HEK293T (cell line): ENCODE results near the gene MAD2L2.

Source experiments
- CTCF ChIA-PET: fragments of 350-600 bp; formaldehyde crosslinking; extraction: SDS; loops from one replicate; lab custom pipeline; 2021; ENCODE audit warnings: antibody characterized with exemption, inconsistent platforms; lab: Yijun Ruan, JAX
- POLR2A ChIA-PET: fragments of 350-600 bp; formaldehyde crosslinking; extraction: SDS; loops from one replicate; lab custom pipeline; 2020; ENCODE audit warnings: antibody characterized with exemption, inconsistent platforms; lab: Yijun Ruan, JAX
- DNase-seq: peaks from one replicate; pipeline ENCODE4 v3.0.0; 2012; ENCODE audit warnings: mixed read lengths; ENCODE audit errors: extremely low spot score
- ARNT ChIP-seq: fragments of 450-650 bp; IDR thresholded peaks from 2 replicates; pipeline ENCODE4 v1.6.1; 2017; ENCODE audit warnings: mild to moderate bottlenecking
- BHLHE40 ChIP-seq: fragments of 450-650 bp; IDR thresholded peaks from 2 replicates; pipeline ENCODE4 v1.6.1; 2016; ENCODE audit warnings: mild to moderate bottlenecking, moderate library complexity, borderline replicate concordance
- CTBP1 ChIP-seq: fragments of 450-650 bp; IDR thresholded peaks from 2 replicates; pipeline ENCODE4 v1.6.1; 2016; ENCODE audit warnings: borderline replicate concordance
- ELF4 ChIP-seq: fragments of 450-650 bp; IDR thresholded peaks from 2 replicates; pipeline ENCODE4 v1.6.1; 2017; ENCODE audit warnings: antibody characterized with exemption
- FOXA1 ChIP-seq: fragments of 450-650 bp; IDR thresholded peaks from 2 replicates; pipeline ENCODE4 v1.6.1; 2016; ENCODE audit warnings: mild to moderate bottlenecking
- FOXK2 ChIP-seq: fragments of 450-650 bp; IDR thresholded peaks from 2 replicates; pipeline ENCODE4 v1.6.1; 2016; ENCODE audit warnings: mild to moderate bottlenecking
- FOXM1 ChIP-seq: fragments of 450-650 bp; IDR thresholded peaks from 2 replicates; pipeline ENCODE4 v1.6.1; 2017; ENCODE audit warnings: mild to moderate bottlenecking, borderline replicate concordance
- HDGF ChIP-seq: fragments of 450-650 bp; IDR thresholded peaks from 2 replicates; pipeline ENCODE4 v1.6.1; 2017; ENCODE audit warnings: antibody characterized with exemption, borderline replicate concordance
- L3MBTL2 ChIP-seq: fragments of 450-650 bp; conservative IDR thresholded peaks from 2 replicates; pipeline ENCODE4 v1.6.1; 2016; ENCODE audit warnings: mild to moderate bottlenecking
- LEF1 ChIP-seq: fragments of 450-650 bp; IDR thresholded peaks from 2 replicates; pipeline ENCODE4 v1.6.1; 2017; ENCODE audit warnings: mild to moderate bottlenecking, borderline replicate concordance
- NFRKB ChIP-seq: fragments of 450-650 bp; IDR thresholded peaks from 2 replicates; pipeline ENCODE4 v1.6.1; 2016; ENCODE audit warnings: mild to moderate bottlenecking, moderate library complexity
- SP1 ChIP-seq: fragments of 450-650 bp; IDR thresholded peaks from 2 replicates; pipeline ENCODE4 v1.6.1; 2017
- SUZ12 ChIP-seq: fragments of 450-650 bp; IDR thresholded peaks from 2 replicates; pipeline ENCODE4 v1.6.1; 2016; ENCODE audit warnings: mild to moderate bottlenecking
- TARDBP ChIP-seq: fragments of 450-650 bp; IDR thresholded peaks from 2 replicates; pipeline ENCODE4 v1.6.1; 2016
- ZNF384 ChIP-seq: fragments of 450-650 bp; IDR thresholded peaks from 2 replicates; pipeline ENCODE4 v1.6.1; 2016
- TF ChIP-seq, protein P1 (sequence below): fragments of 450-650 bp; IDR thresholded peaks from 2 replicates; pipeline ENCODE4 v1.6.1; 2016

The MAD2L2 gene

GRCh38 chr1:11725616-11726015 lies 44.7 kb upstream of the MAD2L2 start:
- no peak for DNase-seq
- TF ChIP-seq, protein P1, sequence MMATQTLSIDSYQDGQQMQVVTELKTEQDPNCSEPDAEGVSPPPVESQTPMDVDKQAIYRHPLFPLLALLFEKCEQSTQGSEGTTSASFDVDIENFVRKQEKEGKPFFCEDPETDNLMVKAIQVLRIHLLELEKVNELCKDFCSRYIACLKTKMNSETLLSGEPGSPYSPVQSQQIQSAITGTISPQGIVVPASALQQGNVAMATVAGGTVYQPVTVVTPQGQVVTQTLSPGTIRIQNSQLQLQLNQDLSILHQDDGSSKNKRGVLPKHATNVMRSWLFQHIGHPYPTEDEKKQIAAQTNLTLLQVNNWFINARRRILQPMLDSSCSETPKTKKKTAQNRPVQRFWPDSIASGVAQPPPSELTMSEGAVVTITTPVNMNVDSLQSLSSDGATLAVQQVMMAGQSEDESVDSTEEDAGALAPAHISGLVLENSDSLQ = no peak
- no peak for TF ChIP-seq ARNT
- TF ChIP-seq FOXA1 = no peak
- no peak for TF ChIP-seq CTBP1
- no peak for TF ChIP-seq FOXM1
- ChIA-PET POLR2A (interaction anchor here (1.1 kb wide), 1 partner anchor 10 kb away, joined by 3 read pairs; the partner anchor contains the start of gene AGTRAP), CTCF (no interaction called here)

- ChIA-PET POLR2A (interaction anchor here (1.6 kb wide), 1 partner anchor 14 kb away, joined by 3 read pairs; the partner anchor contains the start of gene AGTRAP), CTCF (interaction anchor here (0.7 to 1.5 kb wide), 2 partner anchors 11 to 72 kb away, joined by 4 to 5 read pairs; no protein-coding TSS in a partner anchor)
- no peak for DNase-seq
- no peak for TF ChIP-seq BHLHE40
- TF ChIP-seq SUZ12 = no peak
- TF ChIP-seq LEF1 = no peak
- TF ChIP-seq L3MBTL2 = no peak
- no peak for TF ChIP-seq ARNT
- TF ChIP-seq FOXK2 = no peak
- TF ChIP-seq FOXM1 = no peak
- TF ChIP-seq HDGF = no peak
- TF ChIP-seq FOXA1 = no peak
- TF ChIP-seq, protein P1 = no peak
- TF ChIP-seq ELF4 = no peak
- no peak for TF ChIP-seq SP1
- no peak for TF ChIP-seq ZNF384
- no peak for TF ChIP-seq TARDBP
- TF ChIP-seq NFRKB = no peak
Measured at GRCh38 chr1:11722538-11722937, 41.6 kb upstream of the MAD2L2 start.

DNA sequence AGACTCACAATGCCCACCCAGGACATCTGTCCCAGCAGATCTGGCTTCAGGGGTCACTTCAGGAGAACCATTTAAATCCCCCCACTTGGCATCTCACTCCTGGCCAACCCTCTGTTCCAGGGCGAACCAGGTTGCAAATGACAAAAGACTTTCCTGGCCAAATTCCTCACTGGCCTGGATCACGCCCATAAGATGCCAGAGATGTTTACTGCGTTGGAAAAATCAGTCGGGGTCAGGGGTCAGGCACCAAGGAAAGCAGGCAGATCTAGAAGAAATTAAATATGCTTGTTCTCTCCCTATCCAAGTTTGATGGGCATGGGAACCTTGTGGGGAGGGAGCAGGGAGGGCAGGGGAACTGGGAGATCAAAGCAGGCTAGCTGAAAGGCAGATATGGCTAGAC lies 40.4 kb upstream of the MAD2L2 start:
- no peak for DNase-seq
- no peak for TF ChIP-seq CTBP1
- no peak for TF ChIP-seq ZNF384
- no peak for TF ChIP-seq SUZ12
- no peak for TF ChIP-seq ARNT
- no peak for TF ChIP-seq LEF1
- no peak for TF ChIP-seq FOXK2
- TF ChIP-seq FOXM1 = no peak
- no peak for TF ChIP-seq ELF4
- no peak for TF ChIP-seq L3MBTL2
- TF ChIP-seq BHLHE40 = no peak
- TF ChIP-seq SP1 = no peak
- ChIA-PET CTCF (no interaction called here), POLR2A (interaction anchor here (1.6 kb wide), 1 partner anchor 15 kb away, joined by 3 read pairs; the partner anchor contains the start of gene AGTRAP)

GRCh38 chr1:11720525-11720924 lies 39.6 kb upstream of the MAD2L2 start:
- ChIA-PET CTCF (interaction anchor here (1.6 to 2.5 kb wide), 3 partner anchors 56 to 75 kb away, joined by 5 to 19 read pairs (median 6); no protein-coding TSS in a partner anchor), POLR2A (no interaction called here)
- TF ChIP-seq, protein P1 = no peak
- TF ChIP-seq FOXA1 (no peak), LEF1 (no peak), NFRKB (no peak), BHLHE40 (no peak), SUZ12 (no peak), ARNT (no peak), ZNF384 (no peak), HDGF (no peak), L3MBTL2 (no peak), FOXK2 (no peak), SP1 (no peak), TARDBP (no peak), FOXM1 (no peak), ELF4 (no peak), CTBP1 (no peak)
- no peak for DNase-seq

- DNase-seq = no peak
- TF ChIP-seq ARNT (no peak), LEF1 (no peak)
- POLR2A ChIA-PET = interaction anchor here (1.3 kb wide), 1 partner anchor 70 kb away, joined by 3 read pairs; no protein-coding TSS in a partner anchor
- CTCF ChIA-PET = interaction anchor here (0.6 to 2.5 kb wide), 7 partner anchors 15 to 74 kb away, joined by 3 to 19 read pairs (median 5); partner anchors contain the start of gene FBXO44
Measured at GRCh38 chr1:11720033-11720376, 39.1 kb upstream of the MAD2L2 start.

DNA sequence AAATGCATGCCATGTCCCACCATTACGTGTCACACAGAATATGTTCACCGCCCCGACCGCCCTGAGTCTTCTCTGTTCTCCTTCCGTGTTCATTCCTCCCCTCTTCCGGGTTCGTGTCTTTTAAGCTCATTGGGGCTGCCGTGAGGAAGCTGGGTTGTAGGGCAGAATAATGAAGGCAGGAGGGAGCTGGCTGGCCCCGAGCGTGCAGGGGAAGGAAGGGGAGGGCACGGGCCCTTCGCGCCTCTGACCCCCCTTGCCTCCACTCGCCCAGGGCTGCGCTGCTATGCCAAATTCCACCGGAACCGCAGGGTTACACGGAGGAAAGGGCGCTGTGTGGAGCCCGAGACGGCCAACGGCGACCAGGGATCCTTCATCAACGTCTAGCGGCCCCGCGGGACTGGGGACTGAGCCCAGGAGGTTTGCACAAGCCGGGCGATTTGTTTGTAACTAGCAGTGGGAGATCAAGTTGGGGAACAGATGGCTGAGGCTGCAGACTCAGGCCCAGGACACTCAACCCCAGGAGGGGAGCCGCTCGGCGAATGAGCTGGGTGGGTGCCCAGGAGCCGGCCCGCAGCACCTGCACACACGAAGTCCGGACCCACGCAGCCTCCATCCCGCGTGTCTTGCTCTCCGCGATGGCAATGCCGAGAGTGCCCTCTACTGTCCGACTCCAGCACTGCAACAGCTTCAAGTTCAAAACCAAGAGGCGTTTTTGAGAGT lies 38.5 kb upstream of the MAD2L2 start:
- DNase-seq = peak; percentile 63
- CTCF ChIA-PET = interaction anchor here (0.6 to 2.5 kb wide), 9 partner anchors 14 to 561 kb away, joined by 3 to 19 read pairs (median 5); partner anchors contain the start of genes FBXO44 and MAD2L2
- no peak for TF ChIP-seq ZNF384
- no peak for TF ChIP-seq SUZ12
- peak; percentile 91 for TF ChIP-seq L3MBTL2
- TF ChIP-seq LEF1 = 0 out of 2 replicates have a peak, but pooled peaks have one; percentile 20
- TF ChIP-seq TARDBP = peak; percentile 83
- TF ChIP-seq BHLHE40 = no peak
- POLR2A ChIA-PET = interaction anchor here (1.3 kb wide), 1 partner anchor 69 kb away, joined by 3 read pairs; no protein-coding TSS in a partner anchor
